Skeletal muscle tissue (tissue), 4 donors: ENCODE results near the gene AKR7A3. TPM values are rescaled to one million over a fixed set of nuclear protein-coding genes. Genes with fewer than 3 reads are reported as not detected.

ENCODE experiments used
- H3K27ac ChIP-seq: one replicate; pipeline ENCODE4 v1.7.0; 2013; ENCODE audit warnings: mild to moderate bottlenecking, low read depth, low read length, inconsistent platforms
- H3K27me3 ChIP-seq, 3 donors: one replicate each; pipeline ENCODE4 v1.7.0; 2013; ENCODE audit warnings: low read length in 3 of 3; ENCODE audit not compliant: control insufficient read depth in 3 of 3, insufficient read depth in 3 of 3
- H3K36me3 ChIP-seq, 3 donors: one replicate each; pipeline ENCODE4 v1.7.0; 2013; ENCODE audit warnings: low read length in 3 of 3; ENCODE audit not compliant: control insufficient read depth in 3 of 3, insufficient read depth in 3 of 3
- H3K4me1 ChIP-seq, 3 donors: one replicate each; pipeline ENCODE4 v1.7.0; 2013; ENCODE audit warnings: low read length in 3 of 3, mild to moderate bottlenecking in 3 of 3; ENCODE audit not compliant: control insufficient read depth in 3 of 3, insufficient read depth in 3 of 3
- H3K4me3 ChIP-seq, 3 donors: one replicate each; pipeline ENCODE4 v1.7.0; 2013; ENCODE audit warnings: low read length in 3 of 3
- H3K9ac ChIP-seq, 3 donors: one replicate each; pipeline ENCODE4 v1.7.0; 2013; ENCODE audit warnings: low read length in 3 of 3, mild to moderate bottlenecking in 3 of 3, moderate library complexity in 2 of 3, low read depth in 1 of 3
- H3K9me3 ChIP-seq, 3 donors: one replicate each; pipeline ENCODE4 v1.7.0; 2013; ENCODE audit warnings: low read length in 3 of 3; ENCODE audit not compliant: control insufficient read depth in 3 of 3
- total RNA-seq: library from RNA; depleted of rRNA; stranded (reverse); fragments of >200 nt; gene quantifications from one replicate; pipeline ENCODE4 v1.2.3, GENCODE V29; 2014
- donor health status: Osteomylitis.

Gene AKR7A3
- total RNA-seq, 1 donor from 2014 or later = 0.52 TPM

- Histone ChIP-seq H3K27ac (no peak overlapping the region), H3K4me3 (no peak overlapping the region), H3K9me3 (no peaks in the 10 kb centered on the region), H3K36me3 (peaks cover 40 to 44% (median 44%) of the 10 kb centered on the region in 3 donors), H3K27me3 (no peaks in the 10 kb centered on the region), H3K4me1 (peaks cover 0 to 1% (median 0%) of the 10 kb centered on the region in 3 donors), H3K9ac (no peak overlapping the region)
Observed at GRCh38 chr1:19321071-19321470, 32.5 kb upstream of the AKR7A3 start.

- no peak overlapping the region for H3K27ac ChIP-seq
- H3K4me1 ChIP-seq = peaks cover 2 to 12% (median 3%) of the 10 kb centered on the region in 3 donors
- no peak overlapping the region for H3K9ac ChIP-seq
- H3K36me3 ChIP-seq = peaks cover 25 to 28% (median 26%) of the 10 kb centered on the region in 3 donors
- no peaks in the 10 kb centered on the region for H3K27me3 ChIP-seq
- H3K9me3 ChIP-seq = no peaks in the 10 kb centered on the region
- H3K4me3 ChIP-seq = no peak overlapping the region
Observed at GRCh38 chr1:19319196-19319595, 30.6 kb upstream of the AKR7A3 start.

GRCh38 chr1:19317126-19317910 is 28.7 kb upstream of the AKR7A3 start:
- H3K36me3 ChIP-seq = peaks cover 16 to 26% (median 19%) of the 10 kb centered on the region in 3 donors
- no peaks in the 10 kb centered on the region for H3K9me3 ChIP-seq
- H3K9ac ChIP-seq = peak overlapping the region in 1 of 3 donors; percentile 33
- no peaks in the 10 kb centered on the region for H3K27me3 ChIP-seq
- H3K4me1 ChIP-seq = peaks cover 15 to 29% (median 16%) of the 10 kb centered on the region in 3 donors
- H3K27ac ChIP-seq = no peak overlapping the region
- H3K4me3 ChIP-seq = no peak overlapping the region

- Histone ChIP-seq H3K27ac (no peak overlapping the region), H3K9me3 (no peaks in the 10 kb centered on the region), H3K4me3 (no peak overlapping the region)
Observed at GRCh38 chr1:19315378-19316198, 27.0 kb upstream of the AKR7A3 start.

GRCh38 chr1:19313961-19314882 is 25.7 kb upstream of the AKR7A3 start:
- no peaks in the 10 kb centered on the region for H3K9me3 ChIP-seq
- H3K4me1 ChIP-seq = peaks cover 26 to 42% (median 28%) of the 10 kb centered on the region in 3 donors
- H3K4me3 ChIP-seq = peak overlapping the region in 1 of 3 donors; percentile 2
- no peaks in the 10 kb centered on the region for H3K27me3 ChIP-seq
- peaks cover 11 to 18% (median 15%) of the 10 kb centered on the region in 3 donors for H3K36me3 ChIP-seq
- no peak overlapping the region for H3K27ac ChIP-seq
- peak overlapping the region in 1 of 3 donors; percentile 47 for H3K9ac ChIP-seq

More at GRCh38 chr1:19315378-19316198, 27.0 kb upstream of the AKR7A3 start:
- peak overlapping the region in 1 of 3 donors; percentile 3 for H3K9ac ChIP-seq
- peaks cover 14 to 20% (median 16%) of the 10 kb centered on the region in 3 donors for H3K36me3 ChIP-seq
- no peaks in the 10 kb centered on the region for H3K27me3 ChIP-seq
- H3K4me1 ChIP-seq = peaks cover 24 to 40% (median 27%) of the 10 kb centered on the region in 3 donors

- peak overlapping the region; percentile 2 to 83 (median 80) for H3K4me3 ChIP-seq
Observed at GRCh38 chr1:19313636-19313959, 25.0 kb upstream of the AKR7A3 start.

GRCh38 chr1:19312782-19313635 is 24.4 kb upstream of the AKR7A3 start:
- Histone ChIP-seq H3K27ac (peak overlapping the region; percentile 90), H3K4me1 (peaks cover 26 to 42% (median 28%) of the 10 kb centered on the region in 3 donors), H3K27me3 (no peaks in the 10 kb centered on the region), H3K4me3 (peak overlapping the region; percentile 71 to 83 (median 80)), H3K36me3 (peaks cover 6 to 14% (median 11%) of the 10 kb centered on the region in 3 donors), H3K9me3 (no peaks in the 10 kb centered on the region), H3K9ac (peak overlapping the region; percentile 87 to 93 (median 88))

More at GRCh38 chr1:19313636-19313959, 25.0 kb upstream of the AKR7A3 start:
- H3K27me3 ChIP-seq = no peaks in the 10 kb centered on the region
- peaks cover 9 to 14% (median 13%) of the 10 kb centered on the region in 3 donors for H3K36me3 ChIP-seq
- no peak overlapping the region for H3K27ac ChIP-seq
- no peaks in the 10 kb centered on the region for H3K9me3 ChIP-seq
- H3K9ac ChIP-seq = peak overlapping the region in 1 of 3 donors; percentile 47
- H3K4me1 ChIP-seq = peaks cover 26 to 42% (median 28%) of the 10 kb centered on the region in 3 donors

- Histone ChIP-seq H3K4me3 (peak within 1 kb of the TSS; percentile 71 to 89 (median 80)), H3K36me3 (peaks cover 13 to 19% (median 15%) of the 10 kb centered on the region in 3 donors), H3K4me1 (peaks cover 26 to 42% (median 28%) of the 10 kb centered on the region in 3 donors), H3K9me3 (no peaks in the 10 kb centered on the region), H3K9ac (peak within 1 kb of the TSS; percentile 87 to 93 (median 88)), H3K27ac (peak within 1 kb of the TSS; percentile 90), H3K27me3 (no peaks in the 10 kb centered on the region)
Observed at GRCh38 chr1:19311931-19312781, 23.6 kb upstream of the AKR7A3 start, which contains the start of the genes AKR7A2 and SLC66A1. Gene AKR7A2, minus strand, starts transcription at chr1:19312144. Its CDS starts 20 bp downstream, at chr1:19312124. Gene SLC66A1, plus strand, starts transcription at chr1:19312326. Its CDS starts 5,352 bp downstream, at chr1:19317678.
